IPS-15b (cell line): Measurements from ENCODE around the gene BMPR1B.

Experiments used
- H3K27me3 ChIP-seq: one replicate; pipeline ENCODE4 v1.6.1; 2013; ENCODE audit warnings: low read length; ENCODE audit not compliant: control insufficient read depth, insufficient read depth
- H3K36me3 ChIP-seq: one replicate; pipeline ENCODE4 v1.6.1; 2013; ENCODE audit warnings: low read length; ENCODE audit not compliant: control insufficient read depth, insufficient read depth
- H3K4me1 ChIP-seq: one replicate; pipeline ENCODE4 v1.6.1; 2013; ENCODE audit warnings: mild to moderate bottlenecking, low read length; ENCODE audit not compliant: control insufficient read depth, insufficient read depth
- H3K4me3 ChIP-seq: one replicate; pipeline ENCODE4 v1.5.1; 2013; ENCODE audit warnings: low read depth, low read length
- H3K9ac ChIP-seq: one replicate; pipeline ENCODE4 v1.6.1; 2013; ENCODE audit warnings: low read depth, mild to moderate bottlenecking, low read length
- H3K9me3 ChIP-seq: one replicate; pipeline ENCODE4 v1.6.1; 2013; ENCODE audit warnings: mild to moderate bottlenecking, low read length; ENCODE audit not compliant: control insufficient read depth, insufficient read depth

The BMPR1B gene

DNA sequence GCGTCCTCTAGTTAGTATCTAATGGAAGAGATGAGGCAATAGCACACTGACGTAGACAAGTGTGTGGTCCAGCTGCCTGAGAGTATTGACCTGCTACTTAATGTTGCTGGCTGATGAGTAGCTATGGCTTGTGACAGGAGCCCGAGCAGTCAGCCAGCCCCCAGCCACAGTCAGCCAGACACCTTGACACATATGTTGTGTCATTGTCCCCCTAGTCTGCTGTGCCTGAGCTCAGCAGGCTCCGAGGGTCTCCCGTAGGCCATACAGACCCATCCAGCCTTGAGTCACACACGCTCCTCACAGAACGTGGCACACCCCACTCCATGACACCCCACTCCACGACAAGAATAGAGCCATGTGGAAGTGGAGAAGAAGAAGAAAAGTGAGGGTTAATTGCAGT, 428.9 kb downstream of the BMPR1B start:
- Histone ChIP-seq H3K4me1 (no peaks in the 10 kb centered on the region), H3K36me3 (no peaks in the 10 kb centered on the region), H3K27me3 (no peaks in the 10 kb centered on the region), H3K9ac (no peak overlapping the region), H3K9me3 (no peaks in the 10 kb centered on the region), H3K4me3 (no peak overlapping the region)

DNA sequence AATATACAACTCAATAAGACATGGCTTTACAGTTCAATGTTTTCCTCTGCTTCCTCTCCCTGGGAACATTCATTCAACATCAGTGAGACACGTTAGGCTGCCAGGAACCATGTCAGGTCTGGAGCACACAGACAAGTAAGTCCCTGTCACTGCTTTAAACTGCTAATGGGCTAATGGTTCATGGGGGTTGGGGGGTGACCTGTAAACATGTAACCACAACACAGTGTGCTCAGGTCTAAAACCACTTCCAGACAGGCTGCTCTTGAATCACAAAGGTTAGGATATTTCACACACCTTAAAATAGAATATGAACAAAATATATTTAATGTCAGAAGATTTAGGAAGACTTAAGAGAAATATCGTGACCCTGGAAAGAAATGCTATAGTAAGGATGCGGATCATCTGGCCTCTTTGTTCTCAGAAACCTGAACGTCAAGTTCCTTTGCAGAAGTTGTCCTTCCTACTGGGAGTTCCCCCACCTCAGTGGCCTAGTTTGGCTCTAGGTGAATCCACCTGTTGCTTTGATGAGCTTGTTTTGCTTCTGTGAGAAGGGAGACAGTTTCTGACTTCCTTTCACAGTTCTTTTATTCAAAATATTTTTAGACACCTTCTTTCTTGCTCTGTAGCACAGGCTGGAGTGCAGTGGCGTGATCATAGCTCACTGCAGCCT, 431.1 kb downstream of the BMPR1B start:
- H3K27me3 ChIP-seq, result no peaks in the 10 kb centered on the region
- no peaks in the 10 kb centered on the region for H3K36me3 ChIP-seq
- H3K4me3 ChIP-seq, result no peak overlapping the region
- no peaks in the 10 kb centered on the region for H3K4me1 ChIP-seq
- no peak overlapping the region for H3K9ac ChIP-seq
- H3K9me3 ChIP-seq, result no peaks in the 10 kb centered on the region

DNA sequence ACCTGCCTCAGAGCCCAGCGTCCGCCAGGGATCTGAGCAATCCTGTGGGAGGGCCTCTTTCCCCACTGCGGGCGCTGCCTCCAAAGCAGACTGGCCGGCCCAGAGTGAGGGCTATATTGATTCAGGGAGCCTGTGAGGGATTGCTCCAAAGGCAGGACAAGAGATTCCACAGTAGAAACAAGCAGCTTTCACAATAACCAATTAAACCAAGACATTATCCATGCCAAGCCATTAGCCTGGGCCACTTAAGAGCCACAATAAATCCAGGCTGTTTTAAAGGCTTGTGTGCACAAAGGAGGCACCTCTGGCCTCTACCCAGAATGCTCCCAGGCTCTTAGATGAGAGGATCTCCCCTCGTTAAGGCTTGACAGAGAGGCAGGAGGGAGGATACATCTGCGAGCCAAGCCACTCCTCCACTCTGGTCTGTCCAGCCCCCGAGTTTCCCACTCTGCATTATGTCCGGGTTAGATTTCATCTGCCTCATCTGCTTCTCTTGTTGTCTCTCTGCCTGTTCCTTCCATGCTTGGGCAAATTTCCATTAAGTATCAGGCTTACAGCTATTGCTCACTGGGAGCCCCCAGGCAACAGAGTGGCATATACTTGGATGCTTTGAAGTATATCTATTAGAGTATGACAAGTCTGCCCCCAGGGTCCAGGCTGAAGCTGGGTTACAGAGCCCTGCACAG, 433.1 kb downstream of the BMPR1B start:
- Histone ChIP-seq H3K27me3 (no peaks in the 10 kb centered on the region), H3K4me1 (no peaks in the 10 kb centered on the region), H3K36me3 (no peaks in the 10 kb centered on the region), H3K9me3 (no peaks in the 10 kb centered on the region), H3K9ac (no peak overlapping the region), H3K4me3 (no peak overlapping the region)

DNA sequence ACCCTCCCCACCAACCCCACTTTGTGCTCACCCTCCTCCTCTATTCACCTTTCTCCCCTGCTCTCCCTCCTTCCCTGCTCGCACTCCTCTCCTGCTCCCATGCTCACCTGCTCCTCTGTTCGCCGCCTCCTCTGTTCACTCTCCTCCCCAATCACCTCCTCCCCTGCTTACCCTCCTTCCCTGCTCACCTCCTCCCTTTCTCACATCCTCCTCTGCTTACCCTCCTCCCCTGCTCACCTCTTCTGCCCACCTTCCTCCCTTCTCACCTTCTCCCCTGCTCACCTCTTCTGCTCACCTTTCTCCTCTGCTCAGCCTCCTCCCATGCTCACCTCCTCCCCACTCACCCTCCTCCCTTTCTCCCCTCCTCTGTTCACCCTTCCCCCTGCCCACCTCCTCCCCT, 433.8 kb downstream of the BMPR1B start:
- Histone ChIP-seq H3K4me1 (no peaks in the 10 kb centered on the region), H3K27me3 (no peaks in the 10 kb centered on the region), H3K36me3 (no peaks in the 10 kb centered on the region), H3K9me3 (no peaks in the 10 kb centered on the region), H3K9ac (no peak overlapping the region), H3K4me3 (no peak overlapping the region)

DNA sequence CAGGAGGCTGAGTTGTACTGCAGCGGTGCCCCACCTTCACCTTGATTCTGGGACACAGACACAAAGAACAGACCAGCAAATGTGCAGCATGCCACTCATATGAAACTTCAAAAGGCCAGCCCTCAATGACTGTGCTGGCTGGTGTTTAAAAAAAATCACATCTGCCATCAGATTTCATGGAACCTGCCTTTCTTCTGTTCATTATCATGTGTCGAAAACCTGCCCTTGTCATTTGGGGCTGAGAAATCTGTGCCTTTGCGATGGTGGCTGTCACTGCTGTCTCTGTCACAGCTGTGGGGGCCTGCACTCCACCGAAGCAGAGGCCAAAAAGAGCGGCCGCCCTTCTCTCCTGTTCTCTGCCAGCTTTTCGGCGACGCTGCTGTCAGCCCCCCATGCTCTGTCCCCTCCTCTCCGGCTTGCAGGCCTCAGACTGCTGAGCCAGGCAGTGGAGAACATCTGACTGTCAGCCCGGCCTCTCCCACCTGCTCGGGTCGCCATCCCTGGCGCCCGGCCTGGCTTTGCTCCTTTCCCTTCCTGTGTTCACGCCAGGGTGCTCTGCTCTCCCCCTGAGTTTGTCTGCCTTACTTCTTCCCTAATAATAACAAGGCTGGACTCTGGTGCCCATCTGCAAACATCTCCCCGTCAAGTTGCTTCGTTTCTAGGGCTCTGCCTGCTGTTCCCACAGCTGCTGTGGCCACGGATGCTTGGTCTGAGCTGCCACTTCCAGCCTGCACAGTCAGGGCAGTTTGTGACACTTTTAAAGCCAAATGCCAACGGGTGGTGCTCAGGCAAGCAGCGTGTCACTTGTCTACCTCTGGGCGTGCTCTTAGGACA, 435.9 kb downstream of the BMPR1B start:
- H3K9me3 ChIP-seq, result no peaks in the 10 kb centered on the region
- H3K4me1 ChIP-seq, result no peaks in the 10 kb centered on the region
- H3K9ac ChIP-seq, result no peak overlapping the region
- no peak overlapping the region for H3K4me3 ChIP-seq
- no peaks in the 10 kb centered on the region for H3K27me3 ChIP-seq
- no peaks in the 10 kb centered on the region for H3K36me3 ChIP-seq

DNA sequence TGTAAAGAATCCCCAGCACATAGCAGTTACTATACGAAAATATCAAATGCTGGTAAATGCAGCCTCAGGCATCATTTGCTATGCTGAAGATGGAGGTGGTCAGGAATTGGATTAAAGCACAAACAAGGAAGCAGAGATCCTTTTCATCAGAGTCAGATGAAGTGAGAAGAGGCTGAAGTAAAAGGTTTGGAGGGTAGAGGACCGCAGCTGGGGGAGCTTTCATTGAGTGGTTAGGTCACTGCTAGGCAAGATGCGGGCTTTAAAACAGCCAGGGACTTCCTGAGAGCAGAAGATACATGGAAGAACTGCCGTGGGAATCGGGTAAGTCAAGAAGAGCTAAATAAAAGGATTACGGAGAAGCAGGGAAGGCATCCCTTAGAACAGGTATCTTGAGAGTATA, 439.6 kb downstream of the BMPR1B start:
- H3K9me3 ChIP-seq, result no peaks in the 10 kb centered on the region
- no peak overlapping the region for H3K9ac ChIP-seq
- H3K27me3 ChIP-seq, result no peaks in the 10 kb centered on the region
- no peak overlapping the region for H3K4me3 ChIP-seq
- no peaks in the 10 kb centered on the region for H3K36me3 ChIP-seq
- no peaks in the 10 kb centered on the region for H3K4me1 ChIP-seq

DNA sequence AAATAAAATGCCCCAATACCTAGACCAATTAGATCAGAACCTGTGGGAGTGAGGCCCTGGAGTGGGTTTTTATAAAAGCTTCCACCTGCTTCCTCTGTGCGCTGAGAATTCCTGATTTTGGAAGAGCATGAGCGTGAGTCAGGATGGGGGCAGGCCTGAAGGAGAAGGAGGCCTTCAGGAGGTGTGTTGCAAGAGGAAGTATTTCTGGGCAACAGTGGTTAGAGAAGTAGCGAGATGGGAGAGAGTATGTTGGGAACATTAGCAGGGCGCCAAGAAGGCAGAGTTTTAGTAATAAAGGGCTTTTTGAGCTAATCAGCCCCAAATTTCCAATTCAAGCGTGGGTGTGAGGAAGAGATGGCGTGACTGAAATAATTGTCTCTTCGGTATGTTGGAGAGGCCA, 441.2 kb downstream of the BMPR1B start:
- Histone ChIP-seq H3K36me3 (no peaks in the 10 kb centered on the region), H3K4me3 (no peak overlapping the region), H3K9ac (no peak overlapping the region), H3K27me3 (no peaks in the 10 kb centered on the region), H3K9me3 (no peaks in the 10 kb centered on the region), H3K4me1 (no peaks in the 10 kb centered on the region)

DNA sequence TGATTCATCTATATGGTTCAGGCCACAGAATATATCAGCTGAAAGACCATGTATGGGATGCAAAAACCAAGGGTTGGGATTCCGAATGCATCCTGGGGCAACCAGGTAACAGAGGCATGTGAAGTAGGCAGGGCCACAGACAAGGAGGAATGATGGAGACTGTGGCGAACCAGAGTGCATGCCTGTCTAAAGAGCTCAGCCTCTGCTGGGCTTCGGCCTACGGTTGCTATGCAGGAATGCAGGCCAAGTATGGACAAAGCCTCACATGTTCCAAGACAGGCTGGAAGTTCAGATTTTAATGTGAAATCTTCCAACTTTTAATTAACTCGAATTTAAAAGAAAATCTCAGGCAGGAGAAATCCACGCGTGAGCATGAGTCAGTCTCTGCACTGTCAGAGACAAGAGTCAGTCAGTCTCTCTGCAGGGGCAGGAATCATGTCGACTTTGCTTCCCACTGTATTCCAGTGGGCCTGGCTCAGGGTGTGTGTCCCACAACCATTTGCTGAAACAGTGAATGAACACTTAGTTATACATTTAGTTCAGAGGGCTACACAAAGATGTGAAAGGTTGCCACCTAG, 446.6 kb downstream of the BMPR1B start:
- no peaks in the 10 kb centered on the region for H3K36me3 ChIP-seq
- H3K27me3 ChIP-seq, result no peaks in the 10 kb centered on the region
- no peaks in the 10 kb centered on the region for H3K9me3 ChIP-seq
- H3K4me1 ChIP-seq, result no peaks in the 10 kb centered on the region
- H3K4me3 ChIP-seq, result no peak overlapping the region
- no peak overlapping the region for H3K9ac ChIP-seq

DNA sequence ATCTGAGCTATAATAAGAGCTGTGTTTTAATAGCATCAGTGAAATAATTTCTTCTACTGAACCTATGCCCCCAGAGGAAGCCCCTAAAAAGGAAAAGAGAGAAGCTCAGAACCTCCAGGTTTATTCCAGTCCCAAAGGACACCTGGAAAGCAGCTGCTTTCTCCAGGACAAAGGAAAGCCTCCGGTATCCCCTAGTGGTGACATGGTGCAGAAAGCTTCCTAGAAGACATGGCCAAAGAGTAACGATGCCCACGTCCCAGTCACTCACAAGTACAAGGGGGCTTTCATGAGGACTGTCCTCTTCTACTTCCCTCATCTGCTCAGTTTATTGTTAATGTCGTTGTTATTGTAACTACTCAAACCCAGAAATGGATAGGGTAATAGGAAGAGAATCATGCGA, 447.1 kb downstream of the BMPR1B start:
- H3K4me3 ChIP-seq, result no peak overlapping the region
- H3K36me3 ChIP-seq, result no peaks in the 10 kb centered on the region
- H3K4me1 ChIP-seq, result no peaks in the 10 kb centered on the region
- no peaks in the 10 kb centered on the region for H3K27me3 ChIP-seq
- H3K9ac ChIP-seq, result no peak overlapping the region
- no peaks in the 10 kb centered on the region for H3K9me3 ChIP-seq
